PFSK-1 (cell line): ENCODE results near the gene SVIL.

Source experiments
- FOXP2 ChIP-seq: optimal IDR thresholded peaks from 2 replicates; pipeline ENCODE3; 2011; ENCODE audit warnings: borderline replicate concordance, control low read depth, inconsistent platforms; ENCODE audit not compliant: insufficient read depth; ENCODE audit errors: extremely low read length, extremely low read depth
- POLR2AphosphoS5 ChIP-seq: IDR thresholded peaks from 2 replicates; pipeline ENCODE4 v1.6.1; 2012; ENCODE audit warnings: low read depth, mild to moderate bottlenecking, control low read depth, low read length, moderate library complexity
- REST ChIP-seq, 2 experiments: IDR thresholded peaks; 2 replicates each; pipeline versions ENCODE4 v1.6.1 to v1.8.0; 2011 to 2012; ENCODE audit warnings: low read depth in 2 of 2, low read length in 2 of 2, control low read depth in 1 of 2, inconsistent platforms in 1 of 2, mild to moderate bottlenecking in 1 of 2, moderate library complexity in 1 of 2; ENCODE audit not compliant: insufficient read depth in 1 of 2
- SIN3A ChIP-seq: IDR thresholded peaks from 2 replicates; pipeline ENCODE4 v1.6.1; 2012; ENCODE audit warnings: mild to moderate bottlenecking, low read length, moderate library complexity, borderline replicate concordance; ENCODE audit not compliant: insufficient read depth
- TAF1 ChIP-seq: IDR thresholded peaks from 2 replicates; pipeline ENCODE4 v1.6.1; 2012; ENCODE audit warnings: low read length, control low read depth, borderline replicate concordance; ENCODE audit not compliant: insufficient read depth

Gene SVIL

GRCh38 chr10:29543715-29544114, 91.1 kb downstream of the SVIL start:
- no peak for TF ChIP-seq POLR2AphosphoS5
- TF ChIP-seq TAF1, result no peak
- TF ChIP-seq FOXP2, result no peak
- no peak for TF ChIP-seq REST (IDR thresholded peaks at IDR 0.05; ENCODE audit: insufficient read depth in 1 of 2, low read depth in 2 of 2, low read length in 2 of 2)
- TF ChIP-seq SIN3A, result no peak

GRCh38 chr10:29542723-29543122, 92.0 kb downstream of the SVIL start:
- TF ChIP-seq TAF1 (no peak), REST (IDR thresholded peaks at IDR 0.05; ENCODE audit: insufficient read depth in 1 of 2, low read depth in 2 of 2, low read length in 2 of 2) (no peak), FOXP2 (no peak), SIN3A (no peak), POLR2AphosphoS5 (no peak)

GRCh38 chr10:29541422-29542210, 93.2 kb downstream of the SVIL start:
- TF ChIP-seq REST (IDR thresholded peaks at IDR 0.05; ENCODE audit: insufficient read depth in 1 of 2, low read depth in 2 of 2, low read length in 2 of 2), result no peak
- TF ChIP-seq SIN3A, result no peak
- TF ChIP-seq FOXP2, result no peak
- no peak for TF ChIP-seq POLR2AphosphoS5
- TF ChIP-seq TAF1, result no peak

- TF ChIP-seq POLR2AphosphoS5 (no peak), SIN3A (no peak), TAF1 (no peak), FOXP2 (no peak), REST (IDR thresholded peaks at IDR 0.05; ENCODE audit: insufficient read depth in 1 of 2, low read depth in 2 of 2, low read length in 2 of 2) (no peak)
Measured at GRCh38 chr10:29540016-29540415, 94.8 kb downstream of the SVIL start.

GRCh38 chr10:29539412-29539811, 95.4 kb downstream of the SVIL start:
- TF ChIP-seq FOXP2, result no peak
- no peak for TF ChIP-seq TAF1
- no peak for TF ChIP-seq POLR2AphosphoS5
- TF ChIP-seq SIN3A, result no peak
- no peak for TF ChIP-seq REST (IDR thresholded peaks at IDR 0.05; ENCODE audit: insufficient read depth in 1 of 2, low read depth in 2 of 2, low read length in 2 of 2)
